Neural cell (in vitro differentiated cells): ENCODE data around the gene PIP5K1B.

ENCODE experiments used
- CTCF ChIP-seq: fragments of 450-650 bp; IDR thresholded peaks from 2 replicates; pipeline ENCODE4 v1.5.1; 2014; ENCODE audit warnings: antibody characterized with exemption, mild to moderate bottlenecking, moderate library complexity; ENCODE audit not compliant: poor library complexity, severe bottlenecking
- EP300 ChIP-seq: fragments of 450-650 bp; conservative IDR thresholded peaks from 2 replicates; pipeline ENCODE4 v1.6.1; 2014; ENCODE audit warnings: antibody characterized with exemption, mild to moderate bottlenecking, moderate library complexity; ENCODE audit not compliant: poor library complexity, severe bottlenecking
- EZH2 ChIP-seq: fragments of 200-600, 300-800 bp; shearing (Covaris generic), sonication (generic); IDR thresholded peaks from 2 replicates; pipeline ENCODE4 v1.6.1; 2014; ENCODE audit warnings: antibody characterized with exemption, low read length, borderline replicate concordance, mild to moderate bottlenecking; ENCODE audit not compliant: insufficient read depth, poor library complexity, severe bottlenecking
- REST ChIP-seq: IDR thresholded peaks from 2 replicates; pipeline ENCODE4 v1.6.1; 2012; ENCODE audit warnings: borderline replicate concordance

- TF ChIP-seq CTCF (no peak), REST (no peak), EP300 (no peak), EZH2 (no peak)
Measured at GRCh38 chr9:68973619-68974018, 268.6 kb downstream of the PIP5K1B start.
